ENCODE results near the gene NKX2-4.

DNA sequence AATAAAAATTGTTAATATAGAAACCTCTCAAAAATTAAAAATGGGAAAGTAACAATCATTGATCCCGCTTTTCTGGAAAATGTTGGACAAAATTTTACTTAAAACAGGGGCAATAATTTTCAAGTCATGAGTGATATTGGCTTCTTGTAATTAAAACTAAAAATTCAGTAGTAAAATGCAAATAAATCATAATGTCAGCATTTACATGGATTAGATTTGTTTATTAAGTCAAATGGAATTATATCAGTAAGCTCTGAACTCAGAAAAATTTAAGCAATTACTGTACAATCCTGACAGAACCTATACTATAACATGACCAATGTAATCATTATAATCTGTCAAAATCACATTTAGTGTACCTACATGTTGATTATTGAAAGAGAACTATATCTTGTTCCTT, 39.9 kb upstream of the NKX2-4 start:
- TF ChIP-seq, protein P1, sequence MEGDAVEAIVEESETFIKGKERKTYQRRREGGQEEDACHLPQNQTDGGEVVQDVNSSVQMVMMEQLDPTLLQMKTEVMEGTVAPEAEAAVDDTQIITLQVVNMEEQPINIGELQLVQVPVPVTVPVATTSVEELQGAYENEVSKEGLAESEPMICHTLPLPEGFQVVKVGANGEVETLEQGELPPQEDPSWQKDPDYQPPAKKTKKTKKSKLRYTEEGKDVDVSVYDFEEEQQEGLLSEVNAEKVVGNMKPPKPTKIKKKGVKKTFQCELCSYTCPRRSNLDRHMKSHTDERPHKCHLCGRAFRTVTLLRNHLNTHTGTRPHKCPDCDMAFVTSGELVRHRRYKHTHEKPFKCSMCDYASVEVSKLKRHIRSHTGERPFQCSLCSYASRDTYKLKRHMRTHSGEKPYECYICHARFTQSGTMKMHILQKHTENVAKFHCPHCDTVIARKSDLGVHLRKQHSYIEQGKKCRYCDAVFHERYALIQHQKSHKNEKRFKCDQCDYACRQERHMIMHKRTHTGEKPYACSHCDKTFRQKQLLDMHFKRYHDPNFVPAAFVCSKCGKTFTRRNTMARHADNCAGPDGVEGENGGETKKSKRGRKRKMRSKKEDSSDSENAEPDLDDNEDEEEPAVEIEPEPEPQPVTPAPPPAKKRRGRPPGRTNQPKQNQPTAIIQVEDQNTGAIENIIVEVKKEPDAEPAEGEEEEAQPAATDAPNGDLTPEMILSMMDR (IDR thresholded peaks at IDR 0.05), result no peak
- TF ChIP-seq POLR2AphosphoS5 (IDR thresholded peaks at IDR 0.05) (no peak), EP300 (IDR thresholded peaks at IDR 0.05) (no peak)
